ENCODE data around the gene THBS2.

THBS2 gene

GRCh38 chr6:169247991-169248390 is 5.7 kb downstream of the THBS2 start:
- no peak for DNase-seq

GRCh38 chr6:169247419-169247818 is 6.2 kb downstream of the THBS2 start:
- DNase-seq, result no peak

- no peak for DNase-seq
Observed at GRCh38 chr6:169246445-169246844, 7.2 kb downstream of the THBS2 start.

- DNase-seq, result no peak
Observed at GRCh38 chr6:169244684-169245383, 8.8 kb downstream of the THBS2 start.

GRCh38 chr6:169243661-169244060 is 10.0 kb downstream of the THBS2 start:
- no peak for DNase-seq

GRCh38 chr6:169243186-169243585 is 10.5 kb downstream of the THBS2 start:
- no peak for DNase-seq

GRCh38 chr6:169241688-169242350 is 11.8 kb downstream of the THBS2 start:
- no peak for DNase-seq

GRCh38 chr6:169240591-169241390 is 12.9 kb downstream of the THBS2 start:
- DNase-seq, result no peak

GRCh38 chr6:169240125-169240524 is 13.5 kb downstream of the THBS2 start:
- DNase-seq, result no peak

- no peak for DNase-seq
Observed at GRCh38 chr6:169239181-169239580, 14.5 kb downstream of the THBS2 start.

- no peak for DNase-seq
Observed at GRCh38 chr6:169238766-169239165, 14.9 kb downstream of the THBS2 start.

GRCh38 chr6:169237496-169238134 is 16.0 kb downstream of the THBS2 start:
- no peak for DNase-seq

- DNase-seq, result no peak
Observed at GRCh38 chr6:169236988-169237387, 16.7 kb downstream of the THBS2 start.

- DNase-seq, result no peak
Observed at GRCh38 chr6:169236545-169236944, 17.1 kb downstream of the THBS2 start.

- DNase-seq, result no peak
Observed at GRCh38 chr6:169235286-169235685, 18.4 kb downstream of the THBS2 start.

- no peak for DNase-seq
Observed at GRCh38 chr6:169234634-169235033, 19.0 kb downstream of the THBS2 start.

GRCh38 chr6:169233832-169234231 is 19.8 kb downstream of the THBS2 start:
- DNase-seq, result no peak

- no peak for DNase-seq
Observed at GRCh38 chr6:169233181-169233580, 20.5 kb downstream of the THBS2 start.

GRCh38 chr6:169232507-169232931 is 21.1 kb downstream of the THBS2 start:
- no peak for DNase-seq

GRCh38 chr6:169231790-169232506 is 21.7 kb downstream of the THBS2 start:
- DNase-seq, result no peak

GRCh38 chr6:169230946-169231789 is 22.5 kb downstream of the THBS2 start:
- DNase-seq, result no peak

- no peak for DNase-seq
Observed at GRCh38 chr6:169230322-169230665, 23.4 kb downstream of the THBS2 start.
